NCI-H82 treated with DMSO at 0.1 percent for 48 hours (cell line): ENCODE results near the gene KCNQ5.
A peak's percentile ranks its signal among the peaks of the same experiment; 100 is the strongest.
"Not testable (repeated sequence)": the region's sequence is repeated elsewhere in the genome, so short reads cannot be mapped to it uniquely, and the experiment has no call there.

Experiments
- DNase-seq: peaks from one replicate; lab custom pipeline; 2025; ENCODE audit not compliant: unreplicated experiment; lab: John Stamatoyannopoulos, UW

The KCNQ5 gene

DNA sequence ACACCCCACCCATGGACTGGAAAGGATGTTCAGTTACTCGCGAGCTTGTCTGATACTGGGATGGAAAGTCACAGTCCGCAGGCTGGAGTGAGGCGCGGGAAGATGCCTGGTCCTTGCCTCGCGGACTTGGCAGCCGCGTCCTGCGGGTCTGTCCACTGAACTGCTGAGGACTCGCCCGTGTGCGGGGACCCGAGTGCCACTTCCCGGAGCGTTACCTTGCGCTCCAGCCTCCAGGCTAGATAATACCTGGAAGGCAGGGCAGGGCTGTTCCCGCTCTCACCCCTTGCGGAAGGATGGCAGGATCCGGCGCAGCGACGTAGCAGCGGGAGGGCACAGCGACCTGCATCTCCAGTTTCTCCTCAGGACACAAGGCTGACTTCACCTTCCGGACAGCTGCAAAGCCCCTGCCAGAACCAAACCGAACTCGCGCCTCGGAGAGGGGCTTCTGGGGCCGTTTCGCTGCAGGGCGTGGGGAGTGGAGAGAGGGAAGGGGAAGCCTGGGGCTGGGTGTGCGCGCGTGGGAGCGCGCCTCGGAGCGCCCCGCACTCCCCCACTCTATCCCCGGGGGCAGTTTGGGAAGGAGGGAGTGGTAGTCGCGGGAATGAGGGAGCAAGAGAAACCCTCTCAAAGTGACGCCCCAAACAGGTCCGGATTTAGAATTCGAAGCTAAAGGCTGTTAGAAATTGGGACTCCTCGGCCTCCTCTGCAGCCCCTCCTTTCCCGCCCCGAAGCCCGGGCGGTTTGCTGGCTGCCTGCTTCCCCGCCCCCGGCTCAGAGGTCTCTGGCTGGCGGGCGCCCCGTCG, at the start of gene KCNQ5:
Gene KCNQ5 (plus strand): TSS at position 774 of the 803 bp plus-strand sequence.
- DNase-seq, result no peak

DNA sequence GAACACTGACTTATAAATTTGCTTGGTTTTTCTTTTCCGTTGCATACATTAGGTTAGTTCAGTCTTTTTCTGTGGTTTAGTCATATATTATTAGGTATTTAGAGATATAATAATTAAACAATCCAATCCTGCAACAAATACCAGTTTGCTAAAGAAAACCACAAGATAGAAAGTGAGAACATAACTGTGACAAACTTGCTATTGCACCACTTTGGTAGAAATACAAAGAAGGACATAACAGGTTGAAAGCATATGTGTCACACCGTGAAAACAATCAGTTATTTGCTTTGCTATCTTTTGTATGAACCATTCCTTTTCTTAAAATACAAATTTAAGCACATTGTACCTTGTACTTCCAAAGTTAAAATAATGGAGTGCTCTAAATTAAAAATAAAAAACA, 42.0 kb upstream of the KCNQ5 start:
- DNase-seq, result no peak

DNA sequence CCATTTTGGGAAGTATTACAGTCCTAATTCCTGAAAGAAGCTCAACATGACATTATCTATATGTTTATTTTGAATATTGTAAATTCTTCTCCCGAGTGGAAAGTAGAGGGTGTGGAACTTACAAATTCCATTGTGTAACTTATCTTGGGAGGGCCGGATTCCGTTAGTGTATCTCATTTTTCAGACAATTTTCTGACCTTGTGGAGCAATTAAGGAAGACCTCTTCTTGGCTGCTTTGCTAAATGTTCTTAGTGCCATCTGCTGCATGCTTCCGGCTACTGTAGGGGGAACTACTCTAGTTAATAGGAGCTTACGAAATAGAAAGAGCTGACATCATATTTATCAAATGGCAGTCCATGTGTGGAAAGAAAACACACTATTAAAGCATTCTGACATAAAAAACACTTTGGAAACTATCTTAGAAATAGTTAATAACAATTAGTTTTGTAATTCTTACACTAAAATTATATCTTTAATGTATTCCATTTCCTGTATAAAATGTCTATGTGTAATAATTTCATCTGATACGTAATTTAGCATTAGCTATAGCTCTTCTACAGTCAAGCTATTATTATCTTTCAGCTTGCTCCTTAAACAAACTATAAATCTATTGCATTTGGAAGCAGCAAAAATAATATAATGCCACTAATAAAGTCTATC, 41.5 kb upstream of the KCNQ5 start:
- peak; percentile 75 for DNase-seq

DNA sequence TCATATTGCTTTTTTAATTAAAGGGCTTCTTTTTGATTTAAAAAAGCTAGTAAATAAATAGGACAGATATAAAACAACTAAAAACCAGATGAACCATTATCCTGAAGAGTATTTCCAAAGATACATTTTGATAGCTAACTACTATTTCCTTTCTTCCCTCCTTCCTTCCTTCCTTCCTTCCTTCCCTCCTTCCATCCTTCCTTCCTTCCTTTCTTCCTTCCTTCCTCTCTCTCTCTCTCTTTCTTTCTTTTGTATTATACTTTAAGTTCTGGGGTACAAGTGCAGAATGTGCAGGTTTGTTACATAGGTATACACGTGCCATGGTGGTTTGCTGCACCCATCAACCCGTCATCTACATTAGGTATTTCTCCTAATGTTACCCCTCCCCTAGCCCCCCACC, 40.9 kb upstream of the KCNQ5 start:
- DNase-seq, result not testable (repeated sequence)

DNA sequence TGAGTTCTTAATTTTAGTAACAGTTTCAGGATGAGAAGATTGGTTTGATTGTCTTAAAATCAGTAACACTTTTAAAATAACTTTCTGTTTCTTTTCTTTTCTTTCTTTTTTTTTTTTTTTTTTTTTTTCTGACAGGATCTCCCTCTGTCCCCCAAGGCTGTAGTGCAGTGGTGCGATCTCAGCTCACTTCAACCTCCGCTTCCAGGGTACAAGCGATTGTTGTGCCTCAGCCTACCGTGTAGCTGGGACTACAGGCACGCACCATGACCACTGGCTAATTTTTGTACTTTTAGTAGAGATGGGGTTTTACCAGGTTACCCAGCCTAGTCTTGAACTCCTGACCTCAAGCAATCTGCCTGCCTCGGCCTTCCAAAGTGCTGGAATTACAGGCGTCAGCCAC, 33.7 kb upstream of the KCNQ5 start:
- DNase-seq, result no peak

DNA sequence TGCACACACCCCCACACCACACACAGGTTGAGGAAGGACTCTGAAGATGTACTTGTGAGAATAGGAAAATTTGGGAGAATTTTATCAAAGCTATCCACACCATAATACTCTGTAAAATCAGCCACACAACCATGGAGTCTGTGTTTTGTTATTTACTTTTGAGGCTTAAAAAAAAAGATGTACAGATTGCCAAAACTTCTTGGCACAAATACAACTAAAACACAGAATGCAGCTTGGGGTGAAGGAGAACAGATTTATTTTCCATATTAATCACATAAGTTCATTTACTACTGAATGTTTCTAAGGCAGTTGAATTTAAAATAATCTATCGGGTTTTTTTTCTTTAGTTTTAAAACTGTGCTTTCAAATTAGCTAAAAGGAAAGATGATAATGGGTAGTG, 32.8 kb upstream of the KCNQ5 start:
- no peak for DNase-seq

DNA sequence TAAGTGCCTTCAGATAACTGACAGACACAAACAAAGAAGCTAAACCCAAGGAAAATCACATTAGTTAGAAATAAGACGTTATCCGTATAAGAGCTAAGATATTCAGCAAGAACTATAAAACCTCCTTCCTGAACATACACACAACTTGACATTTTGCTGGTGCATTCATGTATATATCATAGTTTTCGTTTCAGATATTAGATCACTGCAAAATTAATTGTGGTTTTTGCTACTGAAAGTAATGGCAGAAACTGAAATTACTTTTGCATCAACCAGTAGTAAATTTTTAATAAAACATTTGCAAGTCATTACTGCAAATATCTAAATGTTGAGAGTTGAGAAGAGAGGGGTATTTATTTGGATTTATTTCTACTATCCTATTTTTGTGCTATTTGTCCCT, 26.1 kb upstream of the KCNQ5 start:
- no peak for DNase-seq

DNA sequence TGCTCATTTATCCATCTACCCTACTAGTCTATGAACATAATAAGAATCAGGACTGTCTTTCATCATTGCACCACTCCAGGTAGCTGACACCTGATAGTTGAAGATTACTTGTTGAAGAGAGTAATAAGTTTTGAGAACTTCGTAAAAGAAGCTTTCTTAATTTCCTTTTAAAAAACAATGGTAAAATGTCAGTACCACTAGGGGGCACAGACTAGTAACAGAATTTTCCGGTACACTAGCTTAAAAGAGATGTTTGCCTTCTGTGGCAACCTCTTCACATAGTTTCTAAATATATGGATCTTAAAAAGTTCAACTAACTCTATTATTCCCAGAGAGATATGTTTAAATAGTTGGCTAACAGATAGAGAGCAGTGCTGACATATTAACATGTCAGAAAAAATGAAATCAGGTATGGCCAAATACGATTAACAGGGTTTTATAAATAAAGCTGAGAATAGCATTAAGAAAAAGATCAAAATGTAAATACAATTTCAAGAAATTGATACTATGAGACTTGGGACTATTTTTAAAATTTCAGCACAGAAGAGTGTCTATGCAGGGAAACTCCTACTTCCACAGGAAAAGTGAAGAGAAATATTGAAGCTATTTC, 5.4 kb upstream of the KCNQ5 start:
- DNase-seq, result no peak

DNA sequence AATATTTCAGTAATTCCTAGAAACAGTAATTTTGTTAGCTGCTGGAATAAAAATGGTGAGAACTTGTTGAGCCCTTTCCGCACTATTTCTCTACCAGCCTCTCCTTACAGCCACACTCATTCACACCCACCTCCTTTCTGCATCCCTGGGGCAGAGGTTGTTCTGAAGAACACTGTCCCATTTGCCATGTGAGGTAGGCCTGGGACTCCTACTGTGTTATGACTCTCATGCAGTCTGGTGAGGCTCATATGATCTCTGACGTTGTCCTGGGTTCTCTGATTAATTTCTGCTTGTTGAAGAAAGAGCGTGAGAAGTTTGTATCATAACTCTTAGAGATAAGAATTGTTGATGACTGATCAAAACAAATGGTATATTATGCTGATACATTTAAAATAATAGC, 4.1 kb upstream of the KCNQ5 start:
- DNase-seq, result no peak

DNA sequence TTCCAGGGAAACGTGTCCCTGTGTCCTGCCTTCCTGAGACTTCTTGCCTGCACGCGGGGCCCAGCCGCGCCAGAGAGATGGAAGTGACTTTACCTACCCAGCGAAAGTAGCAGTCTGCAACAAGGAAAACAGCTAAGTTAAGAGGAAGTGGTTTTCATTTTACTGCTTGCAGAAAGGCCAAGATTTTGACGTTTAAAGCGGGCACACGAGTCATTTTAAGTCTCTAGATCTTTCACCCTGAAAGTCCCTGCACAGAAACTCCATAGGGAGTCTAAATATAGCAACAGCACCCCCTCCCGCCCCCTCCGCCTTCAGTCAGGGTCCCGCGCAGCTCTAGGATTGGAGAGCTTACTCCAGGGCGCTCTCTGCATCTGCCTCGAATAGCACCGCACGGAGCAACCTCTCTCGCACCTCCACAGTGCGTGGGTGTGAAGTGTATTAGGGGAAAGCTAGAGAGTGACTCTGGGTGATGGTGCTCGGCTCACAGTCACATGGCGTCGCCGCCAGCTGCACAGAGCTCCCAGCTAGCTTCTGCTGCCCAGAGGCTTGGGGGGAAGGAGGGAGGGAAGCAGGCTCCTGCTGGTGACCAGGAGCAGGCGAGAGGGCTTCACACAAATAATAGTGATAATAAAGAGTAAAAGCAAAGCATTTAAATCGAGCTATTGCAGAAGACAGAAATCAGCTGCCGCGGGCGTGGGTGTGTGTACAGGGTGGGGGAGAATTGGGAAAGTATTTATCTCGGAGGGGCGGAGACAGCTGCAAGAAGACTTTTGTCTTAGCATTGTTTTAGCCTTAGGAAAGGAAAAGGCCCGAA, 1.8 kb upstream of the KCNQ5 start:
- DNase-seq, result peak; percentile 60

DNA sequence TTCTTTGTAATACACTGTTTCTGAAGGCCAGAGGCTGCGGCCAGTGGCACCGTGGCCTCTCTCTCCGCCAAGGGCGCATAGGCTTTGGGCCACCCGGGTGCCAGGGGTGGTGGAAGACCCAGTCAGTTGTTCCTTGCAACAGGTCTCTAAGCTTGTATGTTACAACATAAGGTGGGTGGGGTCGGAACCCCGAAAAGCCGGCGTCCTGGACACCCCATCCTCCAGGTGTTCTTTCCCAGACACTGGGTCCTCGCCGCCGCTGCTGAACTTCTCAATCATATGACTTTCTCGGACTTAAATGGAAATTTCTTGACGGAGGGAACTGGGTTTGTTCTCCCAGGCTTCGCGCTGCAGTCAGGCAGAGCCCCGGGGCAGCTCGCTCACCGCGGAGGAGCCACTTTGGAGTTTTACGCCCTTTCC, 983 bp upstream of the KCNQ5 start:
- no peak for DNase-seq

DNA sequence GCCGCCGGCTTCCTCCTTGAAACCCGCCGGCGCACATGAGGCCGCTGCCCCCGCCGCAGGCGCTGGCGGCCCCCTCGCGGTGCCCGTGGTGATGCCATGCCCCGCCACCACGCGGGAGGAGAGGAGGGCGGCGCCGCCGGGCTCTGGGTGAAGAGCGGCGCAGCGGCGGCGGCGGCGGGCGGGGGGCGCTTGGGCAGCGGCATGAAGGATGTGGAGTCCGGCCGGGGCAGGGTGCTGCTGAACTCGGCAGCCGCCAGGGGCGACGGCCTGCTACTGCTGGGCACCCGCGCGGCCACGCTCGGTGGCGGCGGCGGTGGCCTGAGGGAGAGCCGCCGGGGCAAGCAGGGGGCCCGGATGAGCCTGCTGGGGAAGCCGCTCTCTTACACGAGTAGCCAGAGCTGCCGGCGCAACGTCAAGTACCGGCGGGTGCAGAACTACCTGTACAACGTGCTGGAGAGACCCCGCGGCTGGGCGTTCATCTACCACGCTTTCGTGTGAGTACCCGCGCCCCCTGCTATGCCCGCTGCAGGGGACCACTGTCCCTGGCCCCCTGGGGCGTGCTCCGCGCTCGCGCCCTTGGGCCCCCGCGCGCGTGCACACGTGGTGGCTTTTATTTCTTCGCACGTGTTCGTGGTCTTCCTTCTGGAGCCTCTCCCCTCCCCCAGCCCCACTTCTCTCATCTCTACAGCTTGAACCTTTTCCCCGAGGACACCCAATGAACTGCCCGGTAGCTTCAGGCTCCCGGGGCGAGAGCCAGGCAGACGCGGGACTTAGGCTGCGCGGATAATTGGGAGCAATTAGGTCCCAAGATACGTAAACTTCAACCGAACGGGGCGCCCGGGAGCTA, 453 bp downstream of the KCNQ5 start:
- peak; percentile 44 for DNase-seq

DNA sequence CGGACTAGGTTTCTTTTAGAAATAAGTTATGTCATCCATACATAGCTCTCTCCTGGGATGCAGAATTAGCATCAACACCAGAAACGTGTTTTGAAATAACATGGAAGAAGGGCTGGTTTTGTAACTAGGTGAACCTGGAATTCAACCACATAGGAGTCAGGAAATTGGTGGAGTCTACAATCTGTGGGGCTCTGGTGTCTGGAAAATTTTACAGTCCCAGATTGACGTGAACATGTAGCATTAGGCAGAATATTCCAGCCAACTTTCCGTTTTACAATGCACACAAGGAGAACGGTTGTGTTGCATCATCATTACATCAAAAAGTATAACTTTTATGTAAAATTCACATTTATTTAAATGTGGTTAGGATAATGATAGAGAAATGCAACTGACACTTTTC, 1.9 kb downstream of the KCNQ5 start:
- no peak for DNase-seq

DNA sequence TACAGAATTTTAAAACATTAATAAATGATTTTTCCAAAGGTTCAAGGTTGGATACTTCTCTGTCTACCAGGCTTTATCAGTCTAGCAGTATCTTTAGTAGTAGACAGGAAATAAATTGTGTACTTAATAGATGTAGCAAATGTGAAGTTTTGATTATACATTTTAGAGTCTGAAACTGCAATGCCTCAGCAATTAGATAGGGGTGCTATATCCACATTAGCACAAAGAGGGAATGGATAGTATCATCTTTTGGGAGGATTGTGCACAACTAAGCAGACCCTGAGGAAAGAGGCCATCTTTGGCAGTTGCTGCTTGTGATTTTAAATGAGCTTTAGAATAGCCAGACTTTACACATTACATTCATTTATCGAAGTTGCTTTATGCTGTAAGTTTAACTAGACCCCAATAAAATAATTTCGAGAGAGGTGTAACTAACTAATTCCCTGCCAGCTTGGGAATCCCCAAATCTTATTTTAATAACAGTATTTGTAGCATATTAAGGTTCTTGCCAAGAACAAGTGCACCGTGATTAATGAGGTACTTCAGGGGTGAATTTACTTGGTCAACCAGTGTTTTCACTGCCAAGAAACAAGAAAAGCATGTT, 2.8 kb downstream of the KCNQ5 start:
- DNase-seq, result peak; percentile 66

DNA sequence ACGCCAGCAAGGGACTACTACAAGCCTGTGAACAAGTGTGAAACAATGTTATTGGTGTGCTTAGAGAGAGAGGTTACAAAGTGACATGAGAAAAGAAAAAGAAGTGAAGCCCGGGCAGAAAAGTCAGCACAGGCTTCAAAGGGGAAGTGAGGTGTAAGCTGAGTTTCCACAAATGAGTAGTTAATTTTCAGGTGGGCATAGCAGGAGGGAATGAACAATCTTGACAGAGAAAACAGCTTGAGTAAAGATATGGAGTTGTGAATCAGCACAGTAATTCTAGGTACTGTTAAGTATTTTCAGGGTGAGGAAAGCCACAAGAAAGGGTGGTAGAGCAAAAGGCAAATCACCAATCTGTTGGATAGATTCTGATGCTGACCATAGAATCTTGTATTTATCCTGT, 4.3 kb downstream of the KCNQ5 start:
- DNase-seq, result no peak

DNA sequence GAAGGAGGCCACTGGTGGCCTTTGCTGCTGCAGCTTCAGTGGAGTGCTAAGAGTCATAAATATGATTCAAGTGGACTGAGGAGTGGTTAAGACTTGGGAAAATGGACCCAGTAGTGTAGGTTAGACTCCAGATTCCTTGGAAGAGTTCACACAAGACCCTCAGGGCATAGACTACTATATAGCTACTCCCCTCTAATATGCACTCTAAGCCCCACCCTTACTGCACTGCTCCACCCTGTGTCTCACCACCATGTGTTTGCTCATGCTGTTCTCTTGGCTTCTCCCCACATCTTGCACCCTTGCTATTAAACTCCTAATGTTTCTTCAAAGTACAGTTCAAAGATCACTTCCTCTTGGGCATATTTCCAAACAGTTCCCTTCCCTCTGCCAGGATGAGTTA, 5.7 kb downstream of the KCNQ5 start:
- no peak for DNase-seq

DNA sequence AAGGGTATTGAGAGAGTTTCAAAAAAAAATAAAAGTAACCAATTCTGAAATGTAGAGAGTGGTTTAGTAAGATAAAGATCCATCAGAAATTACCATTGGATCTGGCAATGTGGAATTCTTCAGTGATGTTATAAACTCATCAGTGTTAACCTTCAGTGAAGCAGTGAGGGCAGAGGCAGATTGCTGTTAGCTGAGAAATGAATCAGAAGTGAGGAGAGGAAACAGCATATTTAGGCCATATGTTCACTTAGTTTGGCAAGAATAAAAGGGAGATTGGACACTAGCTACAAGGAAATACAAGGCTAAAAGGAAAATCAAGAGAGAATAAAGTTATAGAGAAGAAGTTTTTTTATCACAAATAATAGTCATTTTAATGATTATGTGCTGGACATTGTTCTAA, 9.6 kb downstream of the KCNQ5 start:
- DNase-seq, result no peak

DNA sequence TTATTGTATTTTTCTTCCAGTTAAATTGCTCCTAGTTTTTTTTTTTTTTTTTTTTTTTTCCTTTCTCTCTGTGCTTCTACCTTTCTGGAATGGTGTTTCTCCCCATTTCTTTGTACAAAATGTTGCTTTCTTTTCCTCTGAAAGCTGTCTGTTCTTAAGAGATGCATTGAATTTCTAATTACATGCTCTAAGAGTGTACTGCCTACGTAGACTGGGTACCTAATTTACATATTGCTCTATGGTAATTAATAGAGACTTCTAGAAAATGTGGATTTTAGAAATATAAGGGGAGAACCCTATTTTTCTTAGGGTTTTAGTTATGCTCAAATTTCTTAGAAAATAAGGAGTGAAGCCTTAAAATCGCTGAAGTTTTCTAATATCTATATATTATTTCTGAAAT, 13.8 kb downstream of the KCNQ5 start:
- DNase-seq, result no peak

DNA sequence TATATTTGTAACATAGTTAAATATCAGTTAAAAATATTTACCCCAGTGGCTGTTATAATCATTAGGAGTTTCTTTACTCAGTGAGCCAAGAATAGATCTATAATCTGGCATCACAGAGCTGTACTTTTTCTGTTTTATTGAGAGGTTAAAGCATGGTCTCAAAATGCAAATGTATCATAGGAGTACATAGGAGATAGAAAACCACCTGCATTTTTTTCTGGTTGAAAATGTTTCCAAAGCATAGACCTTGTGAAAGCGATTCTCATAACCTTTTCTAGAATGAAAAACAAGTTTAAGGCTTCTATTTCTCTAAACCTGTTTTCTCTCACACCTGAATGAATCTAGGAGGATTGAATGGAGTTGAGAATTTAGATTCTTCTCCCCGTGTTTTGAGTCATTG, 14.4 kb downstream of the KCNQ5 start:
- DNase-seq, result no peak

DNA sequence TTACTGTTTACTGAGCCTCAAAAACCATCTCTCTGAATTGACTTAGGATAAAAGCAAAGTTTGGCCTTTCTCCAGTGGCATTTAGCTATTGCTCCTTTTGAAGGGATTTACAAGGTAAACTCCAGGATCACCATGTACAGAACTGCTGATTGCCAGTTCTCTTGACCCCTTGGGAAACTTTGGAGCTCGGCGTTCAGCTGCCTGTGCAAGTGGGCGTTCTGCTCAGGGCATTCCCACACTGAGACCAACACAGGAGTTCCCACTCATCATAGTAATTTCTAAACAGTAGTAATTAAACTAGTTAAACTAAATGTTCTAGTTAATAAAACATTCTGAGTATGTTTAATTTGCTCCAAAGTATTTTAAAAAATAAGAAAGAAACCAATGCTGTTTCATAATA, 14.9 kb downstream of the KCNQ5 start:
- DNase-seq, result no peak
